IPS DF 4.7 (cell line): ENCODE measurements around the gene BAHD1.

ENCODE experiments used
- DNase-seq: peaks from one replicate; pipeline ENCODE4 v3.0.0-alpha.2; 2013; ENCODE audit warnings: low spot score; ENCODE audit errors: extremely low read depth

The BAHD1 gene

GRCh38 chr15:40440743-40441564 lies at the start of gene BAHD1:
Gene BAHD1, plus strand, starts transcription at chr15:40440953. Its CDS starts 17,512 bp downstream, at chr15:40458465.
- peak; percentile 58 for DNase-seq

- no peak for DNase-seq
Observed at GRCh38 chr15:40392986-40393948, 47.5 kb upstream of the BAHD1 start.

- DNase-seq, result no peak
Observed at GRCh38 chr15:40397688-40398412, 42.9 kb upstream of the BAHD1 start.

- DNase-seq, result no peak
Observed at GRCh38 chr15:40398413-40398873, 42.3 kb upstream of the BAHD1 start.

- DNase-seq, result no peak
Observed at GRCh38 chr15:40399370-40399769, 41.4 kb upstream of the BAHD1 start.

- peak; percentile 88 for DNase-seq
Observed at GRCh38 chr15:40405501-40406381, 35.0 kb upstream of the BAHD1 start, which contains the start of gene IVD. Gene IVD, plus strand, starts transcription at chr15:40405795. Its CDS starts 33 bp downstream, at chr15:40405828.

- DNase-seq, result no peak
Observed at GRCh38 chr15:40407330-40407990, 33.3 kb upstream of the BAHD1 start.

- DNase-seq, result no peak
Observed at GRCh38 chr15:40409366-40409765, 31.4 kb upstream of the BAHD1 start.

GRCh38 chr15:40410476-40410875 lies 30.3 kb upstream of the BAHD1 start:
- no peak for DNase-seq

GRCh38 chr15:40412095-40412759 lies 28.5 kb upstream of the BAHD1 start:
- DNase-seq, result no peak

- DNase-seq, result no peak
Observed at GRCh38 chr15:40413036-40413435, 27.7 kb upstream of the BAHD1 start.

- no peak for DNase-seq
Observed at GRCh38 chr15:40414816-40415215, 25.9 kb upstream of the BAHD1 start.

GRCh38 chr15:40415226-40415625 lies 25.5 kb upstream of the BAHD1 start:
- no peak for DNase-seq

- DNase-seq, result no peak
Observed at GRCh38 chr15:40416056-40416455, 24.7 kb upstream of the BAHD1 start.

GRCh38 chr15:40418126-40418525 lies 22.6 kb upstream of the BAHD1 start:
- no peak for DNase-seq

GRCh38 chr15:40420071-40420713 lies 20.6 kb upstream of the BAHD1 start:
- DNase-seq, result no peak

GRCh38 chr15:40420793-40421192 lies 20.0 kb upstream of the BAHD1 start:
- DNase-seq, result no peak

- DNase-seq, result no peak
Observed at GRCh38 chr15:40421246-40422157, 19.3 kb upstream of the BAHD1 start.
